Raji (cell line): ENCODE data around the gene SGIP1.

ENCODE experiments used
- POLR2A ChIP-seq: IDR thresholded peaks from 2 replicates; pipeline ENCODE4 v1.6.1; 2011; ENCODE audit warnings: low read depth, low read length, control low read depth; ENCODE audit not compliant: insufficient read depth

The SGIP1 gene

DNA sequence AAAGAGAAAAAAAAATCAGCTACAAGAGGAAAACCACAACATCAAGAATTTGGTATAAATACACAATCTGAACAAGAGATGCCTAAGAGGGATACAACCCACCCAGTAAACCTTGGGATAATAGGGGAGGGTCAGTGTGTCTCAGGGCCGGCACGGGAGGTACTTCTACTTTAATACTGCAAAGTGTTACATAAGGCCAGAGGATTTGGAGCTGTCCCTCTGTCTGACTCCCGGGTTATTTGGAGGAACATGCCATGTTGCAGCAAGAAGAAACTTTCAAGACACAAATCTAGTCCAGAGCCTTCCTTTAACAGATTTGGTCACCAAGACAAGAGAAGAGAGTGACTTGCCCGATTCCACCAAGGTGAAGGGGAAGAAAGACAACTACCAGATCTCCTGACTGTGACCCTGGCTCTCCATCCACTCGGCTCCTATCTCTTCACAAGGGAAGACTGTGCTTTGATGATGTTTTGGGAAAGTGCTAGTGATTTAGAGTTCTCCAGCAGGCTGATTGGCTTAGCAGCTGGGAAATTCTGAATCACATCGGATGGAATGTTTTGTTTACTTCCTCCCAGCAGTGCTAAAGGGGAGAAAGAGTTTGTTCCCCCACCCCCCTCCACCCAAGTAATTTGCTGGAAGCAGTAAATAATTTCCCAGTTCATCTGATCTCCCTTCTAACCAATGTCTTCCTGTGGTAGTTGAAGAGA lies 29.3 kb downstream of the SGIP1 start:
- no peak for TF ChIP-seq POLR2A

DNA sequence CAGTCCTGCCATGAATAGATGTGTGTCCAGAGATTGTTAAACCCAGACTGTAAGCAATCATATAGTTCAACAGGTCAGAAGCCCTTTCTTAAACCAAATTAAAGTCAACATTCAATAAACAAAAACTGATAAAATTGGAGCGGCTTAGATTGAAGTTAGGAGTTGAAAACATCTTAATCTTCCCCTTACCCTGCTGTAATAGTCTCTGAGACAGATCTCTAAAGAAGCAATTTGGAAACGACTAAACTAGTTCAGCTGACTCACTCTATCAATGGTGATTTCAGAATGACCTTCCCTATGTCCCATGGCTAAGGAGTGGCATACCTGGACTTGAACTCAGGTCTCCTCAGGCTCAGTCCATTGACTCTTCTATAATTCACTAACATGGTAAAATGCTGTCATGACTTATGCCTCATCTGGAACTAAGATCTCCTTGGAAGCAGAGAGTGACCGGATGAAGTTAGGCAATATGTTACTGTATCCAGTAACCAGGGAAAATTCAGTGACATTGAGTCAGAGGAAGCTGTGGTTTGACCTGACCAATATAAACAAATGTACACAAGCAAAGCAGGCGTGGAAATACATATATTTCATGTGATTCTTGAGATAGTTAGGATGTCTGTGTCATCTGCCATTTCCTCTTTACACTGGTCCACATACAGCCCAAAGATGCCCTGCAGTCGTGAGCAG lies 30.1 kb downstream of the SGIP1 start:
- no peak for TF ChIP-seq POLR2A

DNA sequence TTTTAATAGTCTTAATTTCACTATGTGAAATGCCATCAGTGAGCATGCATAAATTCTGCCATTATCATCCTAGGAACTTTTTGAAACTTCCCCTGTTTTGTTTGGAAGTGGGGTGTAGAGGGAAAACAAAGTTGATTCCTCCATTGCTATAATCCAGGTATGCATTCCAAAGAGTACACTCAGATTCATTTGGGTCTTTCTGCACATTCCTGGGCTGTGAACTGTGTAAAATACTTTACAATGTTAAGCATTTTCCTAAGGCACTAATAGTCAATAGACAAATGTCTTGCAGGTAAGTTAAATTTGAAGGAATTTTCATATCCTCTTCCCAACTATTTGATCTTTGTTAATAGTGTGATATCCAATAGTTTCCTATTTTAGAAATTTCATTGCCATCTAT lies 36.2 kb downstream of the SGIP1 start:
- no peak for TF ChIP-seq POLR2A

DNA sequence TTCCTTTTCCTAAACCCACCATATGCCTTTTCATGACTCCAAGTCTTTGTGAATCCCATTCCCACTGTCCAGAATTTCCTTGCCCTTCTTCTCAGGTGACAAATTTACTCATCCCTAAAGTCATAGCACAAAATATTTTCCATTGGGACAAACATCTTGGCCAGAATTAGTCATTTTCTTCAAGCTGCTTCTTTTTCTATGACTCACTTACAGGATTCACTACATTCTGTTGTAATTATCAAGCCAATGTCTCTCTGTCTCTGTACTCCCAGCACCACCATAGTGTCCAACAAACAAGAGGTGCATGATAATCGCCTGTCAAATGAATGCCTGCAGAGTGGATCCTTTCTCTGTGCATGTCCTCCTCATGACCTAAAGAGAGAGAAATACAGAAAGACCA lies 37.8 kb downstream of the SGIP1 start:
- no peak for TF ChIP-seq POLR2A

- no peak for TF ChIP-seq POLR2A
Measured at GRCh38 chr1:66575739-66576138, 41.8 kb downstream of the SGIP1 start.

GRCh38 chr1:66576645-66577044 lies 42.7 kb downstream of the SGIP1 start:
- TF ChIP-seq POLR2A: no peak

GRCh38 chr1:66578841-66579240 lies 44.9 kb downstream of the SGIP1 start:
- TF ChIP-seq POLR2A: no peak

DNA sequence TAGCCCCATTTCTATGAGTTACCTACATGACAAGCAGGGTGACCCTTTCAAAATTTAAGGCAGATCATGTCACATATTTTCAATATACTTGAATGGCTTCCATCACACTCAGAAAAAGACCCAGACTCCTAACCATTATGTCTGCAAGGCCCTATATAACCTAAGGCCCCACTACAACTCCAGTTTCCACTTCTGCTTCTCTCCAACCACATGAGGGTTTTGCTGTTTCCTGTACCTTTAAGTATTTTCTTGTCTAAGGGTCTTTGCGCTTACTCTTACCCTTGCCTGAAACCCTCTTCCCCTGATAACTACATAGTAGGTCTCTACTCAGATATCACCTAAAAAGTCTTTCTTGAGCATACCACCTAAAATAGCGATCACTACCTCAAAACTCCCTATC lies 46.1 kb downstream of the SGIP1 start:
- TF ChIP-seq POLR2A: no peak

- no peak for TF ChIP-seq POLR2A
Measured at GRCh38 chr1:66583021-66583420, 49.1 kb downstream of the SGIP1 start.

GRCh38 chr1:66585002-66585401 lies 51.0 kb downstream of the SGIP1 start:
- TF ChIP-seq POLR2A: no peak

GRCh38 chr1:66589326-66589725 lies 55.4 kb downstream of the SGIP1 start:
- no peak for TF ChIP-seq POLR2A

GRCh38 chr1:66596191-66596590 lies 62.2 kb downstream of the SGIP1 start:
- no peak for TF ChIP-seq POLR2A

DNA sequence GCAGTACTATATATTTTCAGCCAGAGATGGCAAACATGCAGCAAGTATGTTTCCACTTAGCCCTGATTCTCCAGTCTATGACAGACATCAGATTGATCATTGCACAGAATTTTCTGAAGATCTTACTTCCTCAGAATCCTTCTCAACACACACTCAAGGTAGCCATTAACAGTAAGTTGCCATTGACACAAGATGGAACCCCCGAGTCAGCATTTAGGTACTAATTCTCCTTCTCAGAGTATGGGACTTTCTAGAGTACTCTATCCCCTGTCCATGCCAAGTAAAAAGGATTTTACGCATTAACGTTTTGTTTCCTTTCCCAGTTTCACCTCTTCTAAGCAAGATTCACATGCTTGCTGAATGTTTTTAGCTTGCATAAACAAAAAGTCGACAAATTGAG lies 63.5 kb downstream of the SGIP1 start:
- TF ChIP-seq POLR2A: no peak

DNA sequence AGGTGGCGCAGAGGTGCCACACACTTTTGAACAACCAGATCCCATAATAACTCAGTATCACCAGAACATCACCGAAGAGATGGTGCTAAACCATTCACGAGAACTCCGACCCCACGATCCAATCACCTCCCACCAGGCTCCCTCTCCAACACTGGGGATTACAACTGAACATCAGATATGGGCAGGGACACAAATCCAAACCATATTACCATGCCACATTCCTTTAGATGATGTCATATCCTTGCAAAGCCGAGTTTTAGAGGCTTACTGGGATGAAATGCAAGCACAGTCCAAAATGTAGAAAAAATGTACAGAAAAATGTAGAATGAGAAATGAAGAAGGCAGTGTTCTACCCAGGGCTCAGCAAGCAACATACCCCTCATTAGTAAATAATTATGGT lies 64.7 kb downstream of the SGIP1 start:
- TF ChIP-seq POLR2A: no peak

GRCh38 chr1:66599346-66599745 lies 65.4 kb downstream of the SGIP1 start:
- no peak for TF ChIP-seq POLR2A

GRCh38 chr1:66599899-66600737 lies 66.2 kb downstream of the SGIP1 start:
- no peak for TF ChIP-seq POLR2A
